Suprapubic skin (tissue), 3 donors: ENCODE results near the gene ETV6.

Experiments
- POLR2AphosphoS5 ChIP-seq, 3 donors: sonication (generic); formaldehyde crosslinking; IDR thresholded peaks; one replicate each; pipeline ENCODE4 v1.6.1; 2017; ENCODE audit warnings: antibody characterized with exemption in 3 of 3
- TF ChIP-seq, protein P1 (sequence below), 2 donors: fragments of 200-600 bp in 1 of 2; fragments of 450-650 bp in 1 of 2; sonication (generic) in 1 of 2; IDR thresholded peaks; one replicate each; pipeline ENCODE4 v1.5.1; 2016 to 2019; ENCODE audit warnings: antibody characterized with exemption in 2 of 2, mild to moderate bottlenecking in 1 of 2, moderate library complexity in 1 of 2

DNA sequence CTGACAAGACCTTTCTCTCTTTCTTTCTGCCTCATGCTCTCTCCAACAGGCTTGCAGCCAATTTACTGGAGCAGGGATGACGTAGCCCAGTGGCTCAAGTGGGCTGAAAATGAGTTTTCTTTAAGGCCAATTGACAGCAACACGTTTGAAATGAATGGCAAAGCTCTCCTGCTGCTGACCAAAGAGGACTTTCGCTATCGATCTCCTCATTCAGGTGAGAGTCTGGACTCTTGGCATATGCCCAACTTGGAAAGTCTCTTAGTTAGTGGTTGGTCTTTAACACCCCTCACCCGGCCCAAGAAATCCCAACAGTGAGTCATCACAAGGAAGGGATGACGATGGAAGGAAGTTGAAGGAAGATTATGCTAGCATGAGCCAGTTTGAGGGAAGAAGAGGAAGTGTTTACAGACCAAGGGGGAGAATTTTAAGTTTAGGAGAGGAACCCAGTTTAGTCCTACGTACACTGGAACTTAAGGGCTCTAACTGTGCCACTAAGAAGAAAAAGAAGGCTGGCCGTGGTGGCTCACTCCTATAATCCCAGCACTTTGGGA is 189.7 kb downstream of the ETV6 start:
- TF ChIP-seq, protein P1, sequence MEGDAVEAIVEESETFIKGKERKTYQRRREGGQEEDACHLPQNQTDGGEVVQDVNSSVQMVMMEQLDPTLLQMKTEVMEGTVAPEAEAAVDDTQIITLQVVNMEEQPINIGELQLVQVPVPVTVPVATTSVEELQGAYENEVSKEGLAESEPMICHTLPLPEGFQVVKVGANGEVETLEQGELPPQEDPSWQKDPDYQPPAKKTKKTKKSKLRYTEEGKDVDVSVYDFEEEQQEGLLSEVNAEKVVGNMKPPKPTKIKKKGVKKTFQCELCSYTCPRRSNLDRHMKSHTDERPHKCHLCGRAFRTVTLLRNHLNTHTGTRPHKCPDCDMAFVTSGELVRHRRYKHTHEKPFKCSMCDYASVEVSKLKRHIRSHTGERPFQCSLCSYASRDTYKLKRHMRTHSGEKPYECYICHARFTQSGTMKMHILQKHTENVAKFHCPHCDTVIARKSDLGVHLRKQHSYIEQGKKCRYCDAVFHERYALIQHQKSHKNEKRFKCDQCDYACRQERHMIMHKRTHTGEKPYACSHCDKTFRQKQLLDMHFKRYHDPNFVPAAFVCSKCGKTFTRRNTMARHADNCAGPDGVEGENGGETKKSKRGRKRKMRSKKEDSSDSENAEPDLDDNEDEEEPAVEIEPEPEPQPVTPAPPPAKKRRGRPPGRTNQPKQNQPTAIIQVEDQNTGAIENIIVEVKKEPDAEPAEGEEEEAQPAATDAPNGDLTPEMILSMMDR (IDR thresholded peaks at IDR 0.05), result no peak
- TF ChIP-seq POLR2AphosphoS5 (IDR thresholded peaks at IDR 0.05), result no peak
